ENCODE measurements around the gene SLC35B4.

The SLC35B4 gene

DNA sequence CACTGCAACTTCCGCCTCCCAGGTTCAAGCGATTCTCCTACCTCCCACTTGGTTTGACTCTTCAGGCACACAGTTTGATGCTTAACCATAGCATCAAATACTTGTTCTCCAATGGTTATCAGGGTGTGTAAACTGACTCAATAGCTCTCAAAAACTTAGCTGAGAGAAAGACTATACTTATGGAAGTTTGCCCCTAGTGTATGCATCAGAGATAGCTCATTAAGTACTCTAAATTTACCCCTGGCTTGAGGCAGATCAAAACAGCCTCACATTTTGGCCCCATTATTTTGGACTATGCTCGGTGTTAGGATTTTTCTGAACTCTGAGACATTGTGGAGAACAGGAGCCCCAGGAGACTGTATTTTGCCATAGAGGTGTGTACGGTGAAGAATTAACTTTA is 40.8 kb upstream of the SLC35B4 start:
- no peaks in the 10 kb centered on the region for H3K79me2 ChIP-seq (ENCODE audit: insufficient read depth, low read length)
- H3K9me3 ChIP-seq (ENCODE audit: insufficient read depth, low read length): no peaks in the 10 kb centered on the region
- H3K27me3 ChIP-seq (ENCODE audit: low read length): no peaks in the 10 kb centered on the region
- H3K36me3 ChIP-seq (ENCODE audit: low read length): no peaks in the 10 kb centered on the region
- H3K9ac ChIP-seq (ENCODE audit: low read length): no peak overlapping the region
- TF ChIP-seq EZH2phosphoT487 (conservative IDR thresholded peaks at IDR 0.05; ENCODE audit: low read length): no peak
- TF ChIP-seq, protein P1, sequence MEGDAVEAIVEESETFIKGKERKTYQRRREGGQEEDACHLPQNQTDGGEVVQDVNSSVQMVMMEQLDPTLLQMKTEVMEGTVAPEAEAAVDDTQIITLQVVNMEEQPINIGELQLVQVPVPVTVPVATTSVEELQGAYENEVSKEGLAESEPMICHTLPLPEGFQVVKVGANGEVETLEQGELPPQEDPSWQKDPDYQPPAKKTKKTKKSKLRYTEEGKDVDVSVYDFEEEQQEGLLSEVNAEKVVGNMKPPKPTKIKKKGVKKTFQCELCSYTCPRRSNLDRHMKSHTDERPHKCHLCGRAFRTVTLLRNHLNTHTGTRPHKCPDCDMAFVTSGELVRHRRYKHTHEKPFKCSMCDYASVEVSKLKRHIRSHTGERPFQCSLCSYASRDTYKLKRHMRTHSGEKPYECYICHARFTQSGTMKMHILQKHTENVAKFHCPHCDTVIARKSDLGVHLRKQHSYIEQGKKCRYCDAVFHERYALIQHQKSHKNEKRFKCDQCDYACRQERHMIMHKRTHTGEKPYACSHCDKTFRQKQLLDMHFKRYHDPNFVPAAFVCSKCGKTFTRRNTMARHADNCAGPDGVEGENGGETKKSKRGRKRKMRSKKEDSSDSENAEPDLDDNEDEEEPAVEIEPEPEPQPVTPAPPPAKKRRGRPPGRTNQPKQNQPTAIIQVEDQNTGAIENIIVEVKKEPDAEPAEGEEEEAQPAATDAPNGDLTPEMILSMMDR (IDR thresholded peaks at IDR 0.05; ENCODE audit: insufficient read depth, low read length, poor library complexity, severe bottlenecking): no peak
- no peaks in the 10 kb centered on the region for H3K9me2 ChIP-seq (replicated peaks; ENCODE audit: insufficient read depth, low read length)
- H4K20me1 ChIP-seq (ENCODE audit: low read depth, low read length): no peaks in the 10 kb centered on the region
- no peak overlapping the region for H3K4me3 ChIP-seq (ENCODE audit: insufficient read depth, low read length, poor library complexity, severe bottlenecking)
- no peak overlapping the region for H3K4me2 ChIP-seq (ENCODE audit: low read depth, low read length, poor library complexity, severe bottlenecking)
- H3K27ac ChIP-seq (ENCODE audit: low read depth, low read length): no peak overlapping the region
- peak overlapping the region; percentile 81 for H2AFZ ChIP-seq (ENCODE audit: low read depth, low read length, severe bottlenecking)
- no peaks in the 10 kb centered on the region for H3F3A ChIP-seq (ENCODE audit: insufficient read depth)

DNA sequence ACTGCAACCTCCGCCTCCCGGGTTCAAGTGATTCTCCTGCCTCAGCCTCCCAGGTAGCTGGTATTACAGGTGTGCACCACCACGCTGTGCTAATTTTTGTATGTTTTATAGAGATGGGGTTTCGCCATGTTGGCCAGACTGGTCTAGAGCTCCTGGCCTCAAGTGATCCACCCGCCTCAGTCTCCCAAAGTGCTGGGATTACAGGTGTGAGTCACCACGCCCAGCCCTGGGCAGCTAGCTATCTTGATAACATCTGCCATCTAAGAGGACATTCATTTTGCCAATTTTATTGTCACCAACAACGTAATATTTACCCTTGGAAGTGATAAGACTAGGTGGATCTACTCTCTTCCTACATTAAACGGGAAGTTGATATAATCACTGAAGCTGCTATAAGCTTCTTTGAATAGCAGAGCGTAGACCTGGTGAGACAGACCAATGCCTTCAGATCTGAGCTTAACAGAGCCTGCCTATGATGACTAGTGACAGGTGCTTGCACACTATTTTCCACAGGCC is 39.7 kb upstream of the SLC35B4 start:
- TF ChIP-seq, protein P1 (IDR thresholded peaks at IDR 0.05; ENCODE audit: insufficient read depth, low read length, poor library complexity, severe bottlenecking): no peak
- no peak for TF ChIP-seq EZH2phosphoT487 (conservative IDR thresholded peaks at IDR 0.05; ENCODE audit: low read length)
- no peaks in the 10 kb centered on the region for H3K79me2 ChIP-seq (ENCODE audit: insufficient read depth, low read length)
- no peaks in the 10 kb centered on the region for H3K36me3 ChIP-seq (ENCODE audit: low read length)
- no peak overlapping the region for H2AFZ ChIP-seq (ENCODE audit: low read depth, low read length, severe bottlenecking)
- H3K27ac ChIP-seq (ENCODE audit: low read depth, low read length): no peak overlapping the region
- H3K9me2 ChIP-seq (replicated peaks; ENCODE audit: insufficient read depth, low read length): no peaks in the 10 kb centered on the region
- H3F3A ChIP-seq (ENCODE audit: insufficient read depth): no peaks in the 10 kb centered on the region
- no peak overlapping the region for H3K4me3 ChIP-seq (ENCODE audit: insufficient read depth, low read length, poor library complexity, severe bottlenecking)
- H3K9ac ChIP-seq (ENCODE audit: low read length): no peak overlapping the region
- H3K4me2 ChIP-seq (ENCODE audit: low read depth, low read length, poor library complexity, severe bottlenecking): no peak overlapping the region
- no peaks in the 10 kb centered on the region for H3K27me3 ChIP-seq (ENCODE audit: low read length)
- no peaks in the 10 kb centered on the region for H3K9me3 ChIP-seq (ENCODE audit: insufficient read depth, low read length)
- no peaks in the 10 kb centered on the region for H4K20me1 ChIP-seq (ENCODE audit: low read depth, low read length)

DNA sequence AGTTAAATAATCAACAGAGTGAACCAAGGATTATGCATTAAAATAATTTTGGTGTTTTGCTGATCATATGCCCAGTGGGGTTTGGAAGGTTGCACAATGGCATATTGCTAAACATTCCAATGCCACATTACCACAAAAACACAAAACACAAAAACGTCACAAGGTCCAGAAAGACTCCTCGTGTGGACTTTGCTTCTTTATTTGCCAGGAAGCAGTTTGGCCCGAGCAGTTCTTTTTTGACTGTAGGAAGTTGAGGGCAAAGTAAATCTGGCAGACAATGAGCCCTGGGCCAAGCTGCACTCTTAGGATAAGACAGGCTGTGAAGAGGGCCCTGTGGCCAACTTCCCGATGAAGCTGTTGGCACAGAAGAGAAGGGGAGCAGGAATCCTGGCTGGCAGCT is 39.2 kb upstream of the SLC35B4 start:
- H3K36me3 ChIP-seq (ENCODE audit: low read length): no peaks in the 10 kb centered on the region
- H4K20me1 ChIP-seq (ENCODE audit: low read depth, low read length): no peaks in the 10 kb centered on the region
- no peak overlapping the region for H3K4me3 ChIP-seq (ENCODE audit: insufficient read depth, low read length, poor library complexity, severe bottlenecking)
- no peaks in the 10 kb centered on the region for H3F3A ChIP-seq (ENCODE audit: insufficient read depth)
- H3K4me2 ChIP-seq (ENCODE audit: low read depth, low read length, poor library complexity, severe bottlenecking): no peak overlapping the region
- no peak overlapping the region for H3K9ac ChIP-seq (ENCODE audit: low read length)
- H3K9me3 ChIP-seq (ENCODE audit: insufficient read depth, low read length): no peaks in the 10 kb centered on the region
- no peaks in the 10 kb centered on the region for H3K79me2 ChIP-seq (ENCODE audit: insufficient read depth, low read length)
- no peaks in the 10 kb centered on the region for H3K9me2 ChIP-seq (replicated peaks; ENCODE audit: insufficient read depth, low read length)
- H3K27ac ChIP-seq (ENCODE audit: low read depth, low read length): no peak overlapping the region
- H3K27me3 ChIP-seq (ENCODE audit: low read length): no peaks in the 10 kb centered on the region
- TF ChIP-seq EZH2phosphoT487 (conservative IDR thresholded peaks at IDR 0.05; ENCODE audit: low read length): no peak
- TF ChIP-seq, protein P1 (IDR thresholded peaks at IDR 0.05; ENCODE audit: insufficient read depth, low read length, poor library complexity, severe bottlenecking): no peak
- no peak overlapping the region for H2AFZ ChIP-seq (ENCODE audit: low read depth, low read length, severe bottlenecking)
